ENCODE measurements around the gene LRRC9. TPM values are rescaled to one million over a fixed set of nuclear protein-coding genes. Genes with fewer than 3 reads are reported as not detected.
"Not testable (repeated sequence)": the region's sequence is repeated elsewhere in the genome, so short reads cannot be mapped to it uniquely, and the experiment has no call there.

The LRRC9 gene
- polyA plus RNA-seq, 6 donors from 2014 or later, result not detected

GRCh38 chr14:59918824-59919569 lies 947 bp upstream of the LRRC9 start:
- H3K27me3 Mint-ChIP-seq, result peaks cover 48 to 51% (median 49%) of the 10 kb centered on the region in 3 donors
- peaks cover 0 to 8% of the 10 kb centered on the region in 2 donors for H3K36me3 Mint-ChIP-seq
- H3K9me3 Mint-ChIP-seq, result peaks cover 0 to 13% (median 6%) of the 10 kb centered on the region in 7 donors
- H3K27ac Mint-ChIP-seq, result peak overlapping the region in 1 of 6 donors; percentile 69
- DNase-seq (no peak), ATAC-seq (ENCODE audit: low read depth in 2 of 2) (peak; percentile 63 to 69)
- H3K4me1 Mint-ChIP-seq, result peaks cover 5 to 10% (median 6%) of the 10 kb centered on the region in 3 donors
- H3K4me3 Mint-ChIP-seq, result peak overlapping the region; percentile 75 to 93 (median 80)

- ATAC-seq (ENCODE audit: low read depth in 2 of 2) (no peak), DNase-seq (no peak)
- Mint-ChIP-seq H3K27me3 (peaks cover 51 to 58% (median 56%) of the 10 kb centered on the region in 3 donors), H3K4me1 (peaks cover 5 to 10% (median 6%) of the 10 kb centered on the region in 3 donors), H3K36me3 (peaks cover 0 to 8% of the 10 kb centered on the region in 2 donors), H3K27ac (peak overlapping the region in 1 of 6 donors; percentile 69), H3K9me3 (peaks cover 0 to 8% (median 5%) of the 10 kb centered on the region in 7 donors), H3K4me3 (peak overlapping the region; percentile 17 to 82 (median 67))
Observed at GRCh38 chr14:59920378-59920683, 387 bp downstream of the LRRC9 start.

GRCh38 chr14:59925797-59926196 lies 5.9 kb downstream of the LRRC9 start:
- Mint-ChIP-seq H3K4me3 (no peak overlapping the region), H3K4me1 (no peaks in the 10 kb centered on the region), H3K9me3 (peaks cover 0 to 9% (median 0%) of the 10 kb centered on the region in 7 donors), H3K27me3 (peaks cover 35 to 50% (median 38%) of the 10 kb centered on the region in 3 donors), H3K36me3 (no peaks in the 10 kb centered on the region), H3K27ac (no peak overlapping the region)
- ATAC-seq (ENCODE audit: low read depth in 2 of 2), result no peak
- DNase-seq, result no peak

GRCh38 chr14:59926534-59926933 lies 6.6 kb downstream of the LRRC9 start:
- Mint-ChIP-seq H3K27me3 (peaks cover 27 to 43% (median 31%) of the 10 kb centered on the region in 3 donors), H3K27ac (no peak overlapping the region), H3K4me3 (no peak overlapping the region), H3K36me3 (no peaks in the 10 kb centered on the region), H3K9me3 (peaks cover 0 to 9% (median 0%) of the 10 kb centered on the region in 7 donors), H3K4me1 (no peaks in the 10 kb centered on the region)
- ATAC-seq (ENCODE audit: low read depth in 2 of 2) (no peak), DNase-seq (no peak)

- no peak overlapping the region for H3K27ac Mint-ChIP-seq
- no peak overlapping the region for H3K4me3 Mint-ChIP-seq
Observed at GRCh38 chr14:59931237-59931636, 11.3 kb downstream of the LRRC9 start.

GRCh38 chr14:59936145-59936544 lies 16.2 kb downstream of the LRRC9 start:
- Mint-ChIP-seq H3K27ac (no peak overlapping the region), H3K27me3 (peaks cover 6 to 14% (median 9%) of the 10 kb centered on the region in 3 donors), H3K4me3 (no peak overlapping the region), H3K36me3 (no peaks in the 10 kb centered on the region), H3K4me1 (no peaks in the 10 kb centered on the region), H3K9me3 (no peaks in the 10 kb centered on the region)
- DNase-seq (no peak), ATAC-seq (ENCODE audit: low read depth in 2 of 2) (no peak)

More at GRCh38 chr14:59931237-59931636, 11.3 kb downstream of the LRRC9 start:
- no peak for ATAC-seq (ENCODE audit: low read depth in 2 of 2)
- DNase-seq, result no peak
- no peaks in the 10 kb centered on the region for H3K36me3 Mint-ChIP-seq
- peaks cover 0 to 9% (median 0%) of the 10 kb centered on the region in 7 donors for H3K9me3 Mint-ChIP-seq
- H3K27me3 Mint-ChIP-seq, result peaks cover 12 to 16% (median 12%) of the 10 kb centered on the region in 3 donors
- H3K4me1 Mint-ChIP-seq, result no peaks in the 10 kb centered on the region

- DNase-seq (no peak), ATAC-seq (ENCODE audit: low read depth in 2 of 2) (no peak)
- Mint-ChIP-seq H3K4me1 (no peaks in the 10 kb centered on the region), H3K4me3 (no peak overlapping the region), H3K9me3 (peaks cover 0 to 17% (median 9%) of the 10 kb centered on the region in 7 donors), H3K27me3 (peaks cover 14 to 30% (median 16%) of the 10 kb centered on the region in 3 donors), H3K27ac (no peak overlapping the region), H3K36me3 (no peaks in the 10 kb centered on the region)
Observed at GRCh38 chr14:59939828-59940227, 19.9 kb downstream of the LRRC9 start.

GRCh38 chr14:59942296-59942862 lies 22.4 kb downstream of the LRRC9 start:
- H3K4me1 Mint-ChIP-seq, DNase-seq, H3K27ac Mint-ChIP-seq, H3K36me3 Mint-ChIP-seq, H3K4me3 Mint-ChIP-seq: not testable (repeated sequence)
- ATAC-seq (ENCODE audit: low read depth in 2 of 2), result peak in 1 of 2 donors; percentile 55
- peaks cover 0 to 17% (median 9%) of the 10 kb centered on the region in 7 donors for H3K9me3 Mint-ChIP-seq
- H3K27me3 Mint-ChIP-seq, result peaks cover 9 to 25% (median 16%) of the 10 kb centered on the region in 3 donors

GRCh38 chr14:59944909-59945308 lies 25.0 kb downstream of the LRRC9 start:
- Mint-ChIP-seq H3K9me3 (peaks cover 2 to 22% (median 9%) of the 10 kb centered on the region in 7 donors), H3K27me3 (peaks cover 7 to 19% (median 9%) of the 10 kb centered on the region in 3 donors), H3K27ac (no peak overlapping the region), H3K36me3 (no peaks in the 10 kb centered on the region), H3K4me1 (no peaks in the 10 kb centered on the region), H3K4me3 (no peak overlapping the region)
- ATAC-seq (ENCODE audit: low read depth in 2 of 2) (no peak), DNase-seq (no peak)

- H3K4me3 Mint-ChIP-seq; ATAC-seq (ENCODE audit: low read depth in 2 of 2); H3K4me1 Mint-ChIP-seq; H3K27ac Mint-ChIP-seq; DNase-seq: not testable (repeated sequence)
- H3K9me3 Mint-ChIP-seq, result peaks cover 6 to 54% (median 32%) of the 10 kb centered on the region in 7 donors
- H3K36me3 Mint-ChIP-seq, result peaks cover 11 to 16% of the 10 kb centered on the region in 2 donors
- peaks cover 16 to 31% (median 20%) of the 10 kb centered on the region in 3 donors for H3K27me3 Mint-ChIP-seq
Observed at GRCh38 chr14:59952141-59952540, 32.2 kb downstream of the LRRC9 start.

- H3K36me3 Mint-ChIP-seq, result peaks cover 16% of the 10 kb centered on the region in 2 donors
Observed at GRCh38 chr14:59957890-59958289, 37.9 kb downstream of the LRRC9 start.

GRCh38 chr14:59959668-59960067 lies 39.7 kb downstream of the LRRC9 start:
- H3K4me3 Mint-ChIP-seq, result no peak overlapping the region
- H3K36me3 Mint-ChIP-seq, result peaks cover 10 to 16% of the 10 kb centered on the region in 2 donors
- DNase-seq (no peak), ATAC-seq (ENCODE audit: low read depth in 2 of 2) (no peak)
- H3K27me3 Mint-ChIP-seq, result peaks cover 16 to 31% (median 19%) of the 10 kb centered on the region in 3 donors
- H3K4me1 Mint-ChIP-seq, result peaks cover 4 to 9% (median 6%) of the 10 kb centered on the region in 3 donors
- H3K27ac Mint-ChIP-seq, result no peak overlapping the region
- peaks cover 5 to 36% (median 12%) of the 10 kb centered on the region in 7 donors for H3K9me3 Mint-ChIP-seq

More at GRCh38 chr14:59957890-59958289, 37.9 kb downstream of the LRRC9 start:
- DNase-seq; H3K4me3 Mint-ChIP-seq; ATAC-seq (ENCODE audit: low read depth in 2 of 2); H3K27ac Mint-ChIP-seq; H3K4me1 Mint-ChIP-seq: not testable (repeated sequence)
- Mint-ChIP-seq H3K27me3 (peaks cover 19 to 39% (median 25%) of the 10 kb centered on the region in 3 donors), H3K9me3 (peaks cover 8 to 52% (median 27%) of the 10 kb centered on the region in 7 donors)

GRCh38 chr14:59961518-59962062 lies 41.6 kb downstream of the LRRC9 start:
- Mint-ChIP-seq H3K4me1 (peaks cover 15 to 18% (median 16%) of the 10 kb centered on the region in 3 donors), H3K4me3 (no peak overlapping the region), H3K9me3 (peaks cover 0 to 17% (median 4%) of the 10 kb centered on the region in 7 donors), H3K36me3 (peaks cover 0 to 7% of the 10 kb centered on the region in 2 donors), H3K27me3 (peaks cover 6 to 13% (median 8%) of the 10 kb centered on the region in 3 donors), H3K27ac (peak overlapping the region in 1 of 6 donors; percentile 35)
- ATAC-seq (ENCODE audit: low read depth in 2 of 2), result no peak
- DNase-seq, result no peak
